NCI-H510A (cell line): ENCODE data around the gene MAPK6.
"Not testable (repeated sequence)": the region's sequence is repeated elsewhere in the genome, so short reads cannot be mapped to it uniquely, and the experiment has no call there.

ENCODE experiments used
- DNase-seq: peaks from one replicate; lab custom pipeline; 2025; lab: John Stamatoyannopoulos, UW

Gene MAPK6

DNA sequence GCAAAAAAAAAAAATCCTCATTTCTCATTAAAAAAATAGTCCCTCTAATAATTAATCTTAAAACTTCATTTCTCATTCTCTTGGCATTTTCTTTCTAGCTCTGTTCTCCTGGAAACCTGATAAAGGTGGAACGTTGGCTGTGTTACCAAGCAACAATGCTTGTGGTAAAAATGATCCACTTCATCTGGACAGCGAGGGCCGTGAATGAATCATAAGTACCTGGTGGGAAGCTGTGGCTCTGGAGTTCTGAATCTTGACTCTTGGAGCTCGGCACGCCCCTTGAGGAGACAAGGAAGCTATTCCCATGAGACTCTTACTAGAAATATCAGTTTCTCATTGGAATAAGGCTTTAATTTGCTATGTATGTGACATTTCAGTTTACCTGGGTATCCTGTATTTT lies 61.0 kb downstream of the MAPK6 start:
- peak; percentile 16 for DNase-seq

DNA sequence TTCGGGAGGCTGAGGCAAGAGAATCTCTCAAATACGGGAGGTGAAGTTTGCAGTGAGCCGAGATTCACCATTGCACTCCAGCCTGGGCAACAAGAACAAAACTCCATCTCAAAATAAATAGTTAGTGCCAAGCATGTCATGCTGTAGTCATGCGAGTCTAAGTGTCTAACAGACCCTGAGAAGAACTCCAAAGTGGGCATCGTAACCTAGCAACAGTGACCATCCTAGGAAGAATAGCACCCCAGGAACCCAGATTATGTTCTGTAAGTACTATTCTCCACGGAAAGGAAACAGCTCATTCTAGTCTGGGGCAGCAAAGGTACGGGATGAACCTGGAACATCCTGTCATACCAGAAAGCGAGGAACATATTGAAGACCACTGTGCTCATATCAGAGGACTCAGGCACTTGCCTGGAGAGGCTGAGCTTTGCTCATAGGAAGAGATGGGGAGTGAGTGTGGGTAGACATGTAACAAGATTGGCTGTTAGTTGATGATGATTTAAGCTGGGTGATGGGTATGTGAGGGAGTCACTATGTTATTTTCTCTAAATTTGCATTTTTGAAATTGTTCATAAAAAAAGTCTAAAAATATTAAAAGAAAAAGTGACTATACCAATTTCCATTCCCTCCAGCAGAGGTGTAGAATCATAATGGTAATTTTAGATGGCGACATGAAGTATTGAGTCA lies 61.8 kb downstream of the MAPK6 start:
- no peak for DNase-seq

DNA sequence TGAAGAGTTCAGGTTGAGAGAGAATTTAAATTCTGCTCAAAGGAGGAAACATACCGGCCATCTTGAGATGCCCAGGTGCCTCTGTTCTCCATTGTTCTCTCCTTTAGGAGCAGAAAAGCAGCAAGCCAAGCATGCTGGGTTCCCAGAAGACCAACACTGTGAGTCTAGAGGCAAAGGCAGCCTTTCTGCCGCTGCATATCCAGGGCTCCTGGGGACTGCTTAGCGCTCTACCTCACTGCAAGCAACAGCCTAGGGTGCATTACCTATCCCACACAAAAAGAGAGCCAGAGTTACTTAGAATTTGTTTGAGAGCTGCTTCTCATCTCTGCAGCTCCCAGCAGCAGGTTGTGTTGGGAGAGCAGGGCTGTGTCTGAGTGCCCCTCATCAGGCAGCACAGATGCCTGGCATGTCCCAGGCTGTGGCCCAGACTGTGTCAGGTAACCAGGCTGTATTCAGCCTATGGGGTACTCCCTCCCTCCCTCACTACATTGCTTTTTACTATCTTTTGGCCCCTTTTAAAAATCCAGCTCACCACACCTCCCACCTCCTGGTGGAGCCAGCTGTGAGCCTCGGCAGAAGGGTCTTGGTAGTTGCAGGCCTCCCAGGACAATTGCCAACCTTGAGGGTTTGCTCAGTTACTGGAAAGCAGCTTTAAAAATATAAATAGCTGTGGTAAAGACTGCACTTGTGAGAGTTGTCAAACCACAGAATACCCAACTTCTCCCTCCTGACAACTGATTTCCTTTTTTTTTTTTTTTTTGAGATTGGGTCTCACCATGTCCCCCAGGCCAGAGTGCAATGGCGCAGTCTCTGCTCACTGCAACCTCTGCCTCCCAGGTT lies 63.4 kb downstream of the MAPK6 start:
- no peak for DNase-seq

DNA sequence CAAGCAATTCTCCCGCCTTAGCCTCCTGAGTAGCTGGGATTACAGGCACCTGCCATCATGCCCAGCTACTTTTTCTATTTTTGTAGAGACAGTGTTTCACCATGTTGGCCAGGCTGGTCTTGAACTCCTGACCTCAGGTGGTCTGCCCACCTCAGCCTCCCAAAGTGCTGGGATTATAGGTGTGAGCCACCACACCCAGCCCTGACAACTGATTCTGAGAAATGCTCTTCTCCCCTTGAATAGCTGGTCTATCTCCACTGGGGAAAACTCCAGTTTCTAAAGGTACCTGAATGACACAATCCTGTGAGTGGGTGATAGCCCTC lies 64.0 kb downstream of the MAPK6 start:
- DNase-seq, result not testable (repeated sequence)

DNA sequence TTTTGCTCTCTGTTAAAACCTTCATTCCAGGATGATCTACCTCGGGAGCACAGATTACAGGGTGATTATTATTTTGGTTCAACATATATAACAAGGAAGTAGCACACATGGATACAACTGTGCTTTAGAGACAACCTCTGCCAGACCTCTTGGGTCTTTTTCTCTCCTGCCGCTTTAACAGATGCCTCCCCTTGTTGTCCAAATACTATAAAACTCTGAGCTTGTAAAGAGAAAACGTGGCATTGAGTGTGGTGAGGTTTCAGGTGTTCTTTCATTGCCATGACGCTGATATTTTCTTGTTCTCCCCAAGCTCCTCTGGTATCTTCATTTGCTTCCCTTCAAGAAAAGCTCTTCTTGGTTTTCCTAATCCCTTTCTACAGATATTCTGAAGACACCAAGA lies 64.6 kb downstream of the MAPK6 start:
- no peak for DNase-seq

DNA sequence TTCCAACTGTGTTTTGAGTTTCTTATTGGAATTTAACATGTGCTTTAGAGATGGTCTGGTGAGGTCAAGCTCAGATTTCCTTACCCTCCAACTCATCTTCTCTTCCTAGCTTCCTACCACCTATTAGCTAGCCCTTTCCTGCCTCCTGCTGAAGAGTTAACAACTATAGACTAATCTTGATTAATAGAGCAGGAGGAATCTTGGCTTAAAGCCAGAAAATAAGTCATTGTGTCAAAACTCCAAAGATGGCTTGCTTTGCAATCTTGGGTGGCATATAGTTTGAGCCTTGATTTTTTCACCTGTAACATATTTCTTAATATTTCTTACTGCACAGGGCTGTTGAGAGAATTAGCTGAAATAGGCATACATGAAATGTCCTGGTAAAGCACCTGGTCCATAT lies 66.3 kb downstream of the MAPK6 start:
- DNase-seq, result no peak

DNA sequence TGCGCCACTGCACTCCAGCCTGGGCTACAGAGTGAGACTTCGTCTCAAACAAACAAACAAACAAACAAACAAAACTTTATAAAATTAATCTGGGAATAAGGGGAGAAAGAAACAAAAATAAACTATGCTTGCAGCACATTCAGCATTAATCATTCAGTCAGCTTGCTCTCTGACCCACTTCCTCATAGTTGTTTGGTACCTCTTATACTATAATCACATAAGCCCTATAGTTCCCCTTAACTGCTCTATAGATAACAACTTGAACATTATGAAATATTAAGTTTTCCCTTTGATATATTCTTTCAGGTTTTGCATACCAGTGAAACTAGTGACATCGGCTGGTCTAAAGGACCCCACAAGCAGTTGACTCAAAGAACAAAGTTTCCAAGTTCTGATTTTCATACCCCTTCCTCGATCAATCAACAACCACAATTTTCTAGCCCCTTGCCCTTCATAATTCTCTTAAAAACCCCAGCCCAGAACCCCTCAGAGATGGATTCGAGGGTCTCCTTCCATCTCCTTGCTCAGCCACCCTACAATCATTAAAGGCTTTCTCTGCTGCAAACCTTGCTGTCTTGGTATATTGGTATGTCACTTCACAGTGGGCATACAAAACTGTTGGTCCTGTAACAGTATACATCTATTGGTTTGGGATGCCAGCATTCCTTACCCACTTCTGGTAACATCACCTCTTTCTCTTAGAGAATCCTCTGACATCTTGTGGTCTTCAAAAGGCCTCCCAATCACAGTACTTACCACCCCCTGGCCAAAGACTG lies 67.2 kb downstream of the MAPK6 start:
- DNase-seq, result no peak

DNA sequence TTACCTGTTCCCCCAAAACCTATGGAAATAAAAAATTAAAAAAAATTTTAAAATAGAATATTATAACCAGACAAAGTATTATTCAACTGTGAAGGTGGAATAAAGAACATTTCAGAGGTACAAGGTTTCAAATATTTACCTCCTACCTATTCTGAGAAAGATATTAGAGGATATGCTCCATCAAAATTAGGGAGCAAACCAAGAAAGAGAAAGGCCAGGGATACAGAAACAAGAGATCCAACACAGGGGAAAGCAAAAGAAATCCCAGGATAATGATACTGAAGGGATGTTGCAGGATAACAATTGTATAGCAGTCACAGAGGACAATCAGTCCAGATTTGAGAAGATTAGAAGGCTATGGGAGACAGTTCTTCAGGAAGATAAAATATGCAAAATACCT lies 71.2 kb downstream of the MAPK6 start:
- no peak for DNase-seq

DNA sequence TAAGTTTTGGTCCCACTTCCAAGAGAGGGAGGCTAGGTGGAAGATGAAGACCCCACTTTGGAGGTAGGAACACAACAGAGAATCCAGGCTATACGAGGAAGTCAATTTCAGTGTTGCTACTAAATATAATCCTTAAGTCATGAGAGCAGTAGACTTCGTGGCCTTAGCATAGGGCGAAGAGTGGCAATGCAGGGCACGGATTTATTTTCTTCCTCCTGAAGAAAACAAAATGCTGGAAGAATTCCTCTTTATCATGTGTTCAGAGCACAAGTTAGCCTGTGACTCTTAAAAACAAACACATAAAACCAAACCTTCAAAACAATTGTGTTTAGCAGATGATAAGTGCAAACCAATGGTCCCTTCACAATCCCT lies 74.1 kb downstream of the MAPK6 start:
- DNase-seq, result no peak

DNA sequence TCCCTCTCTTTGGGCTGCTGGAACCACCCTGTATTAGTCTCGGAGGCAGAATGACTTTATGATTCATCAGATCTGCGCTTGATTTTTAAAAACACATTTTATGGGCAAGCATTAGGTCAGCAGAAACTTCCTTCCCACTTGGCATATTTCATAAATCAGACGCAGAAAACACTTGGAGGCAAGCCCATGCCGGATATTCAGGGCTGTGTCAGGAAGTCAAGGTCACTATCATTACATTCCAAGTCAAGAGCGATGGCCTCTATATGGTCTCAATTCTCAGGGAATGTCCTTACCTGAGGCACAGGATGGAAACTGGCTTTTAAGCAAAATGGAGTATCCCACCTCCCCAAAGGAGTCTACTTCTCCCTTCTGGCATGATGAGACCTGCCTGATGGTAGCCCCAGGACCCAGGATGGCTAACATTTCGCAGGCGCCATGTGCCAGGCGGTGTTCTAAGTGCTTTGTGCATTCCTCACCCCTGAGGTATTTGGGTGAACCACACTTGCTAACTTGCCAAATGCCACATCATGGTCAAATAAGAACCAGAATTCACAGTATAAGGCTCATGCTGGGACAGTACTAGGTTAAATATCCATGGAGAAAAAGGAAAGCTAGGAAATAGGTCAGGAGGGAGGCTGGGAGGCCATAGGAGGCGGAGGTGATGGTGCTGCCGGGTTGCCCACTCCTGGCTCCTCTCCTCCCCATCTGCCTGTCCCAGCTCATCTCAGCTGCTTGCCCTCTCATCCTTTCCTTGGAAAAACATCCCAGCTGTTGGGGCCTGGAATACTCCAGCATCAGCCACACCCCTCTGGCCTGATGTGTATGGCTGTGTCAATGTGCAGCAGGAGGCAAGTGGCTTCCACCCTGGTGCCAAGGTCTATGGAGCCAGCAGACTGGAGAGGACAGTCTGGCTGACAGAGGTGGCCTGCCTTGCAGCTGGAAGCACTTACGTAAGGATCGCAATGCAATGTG lies 74.8 kb downstream of the MAPK6 start:
- no peak for DNase-seq

DNA sequence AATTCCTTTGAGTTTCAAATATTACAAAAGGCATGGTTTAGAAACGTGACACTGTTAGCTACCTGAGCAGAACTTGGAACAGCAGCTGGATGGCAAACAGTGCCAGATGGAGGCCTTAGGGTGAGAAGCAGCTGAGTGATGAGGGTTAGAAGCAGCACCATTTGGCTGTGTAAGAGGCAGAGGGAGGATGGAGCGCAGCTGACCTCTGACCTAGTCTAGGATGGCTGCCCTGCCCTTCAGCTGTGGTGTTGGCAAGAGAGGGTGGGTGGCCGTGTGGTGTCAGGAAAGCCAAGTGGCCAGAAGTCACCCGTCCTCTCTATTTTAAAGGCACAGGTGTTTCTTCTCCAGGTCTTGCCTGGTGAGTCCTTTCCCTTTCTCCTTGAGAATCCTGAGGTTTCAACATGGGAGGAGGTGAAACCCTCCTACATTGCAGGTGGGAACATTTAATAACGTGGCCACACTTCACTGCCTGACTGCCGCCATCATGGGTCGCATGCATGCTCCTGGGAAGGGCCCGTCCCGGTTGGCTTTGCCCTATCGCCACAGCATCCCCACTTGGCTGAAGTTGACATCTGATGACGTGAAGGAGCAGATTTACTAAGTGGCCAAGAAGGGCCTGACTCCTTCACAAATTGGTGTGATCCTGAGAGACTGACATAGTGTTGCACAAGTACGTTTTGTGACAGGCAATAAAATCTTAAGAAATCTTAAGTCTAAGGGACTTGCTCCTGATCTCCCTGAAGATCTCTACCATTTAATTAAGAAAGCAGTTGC lies 76.0 kb downstream of the MAPK6 start:
- no peak for DNase-seq

DNA sequence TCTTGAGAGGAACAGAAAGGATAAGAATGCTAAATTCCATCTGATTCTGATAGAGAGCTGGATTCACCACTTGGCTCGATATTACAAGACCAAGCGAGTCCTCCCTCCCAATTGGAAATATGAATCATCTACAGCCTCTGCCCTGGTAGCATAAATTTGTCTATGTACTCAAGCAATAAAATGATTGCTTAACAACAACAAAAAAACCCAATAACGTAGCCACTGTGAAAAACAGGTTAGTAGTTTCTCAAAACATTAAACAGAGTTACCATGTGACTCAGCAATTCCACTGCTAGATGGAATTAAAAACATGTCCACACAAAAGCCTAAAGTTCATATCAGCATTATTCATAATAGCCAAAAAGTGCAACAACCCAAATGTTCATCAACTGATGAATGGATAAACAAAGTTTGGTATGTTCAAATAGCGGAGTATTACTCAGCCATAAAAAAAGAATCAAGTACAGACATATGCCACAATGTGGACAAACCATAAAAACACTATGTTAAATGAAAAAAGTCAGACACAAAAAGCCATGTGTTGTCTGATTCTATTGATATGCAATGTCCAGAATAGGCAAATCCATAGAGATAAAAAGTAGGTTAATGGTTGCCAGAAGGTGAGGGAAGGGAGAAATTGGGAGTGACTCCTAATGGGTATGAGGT lies 76.7 kb downstream of the MAPK6 start:
- no peak for DNase-seq

DNA sequence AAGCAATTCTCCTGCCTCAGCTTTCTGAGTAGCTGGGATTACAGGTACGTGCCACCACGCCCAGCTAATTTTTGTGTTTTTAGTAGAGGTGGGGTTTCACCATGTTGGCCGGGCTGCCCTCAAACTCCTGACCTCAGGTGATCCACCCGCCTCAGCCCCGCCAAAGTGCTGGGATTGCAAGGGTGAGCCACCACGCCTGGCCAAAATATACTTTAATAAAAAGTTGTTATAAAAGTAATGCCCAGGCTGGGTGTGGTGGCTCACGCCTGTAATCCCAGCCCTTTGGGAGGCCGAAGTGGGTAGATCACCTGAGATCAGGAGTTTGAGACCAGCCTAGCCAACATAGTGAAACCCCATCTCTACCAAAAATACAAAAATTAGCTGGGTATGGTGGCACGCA lies 77.5 kb downstream of the MAPK6 start:
- not testable (repeated sequence) for DNase-seq

DNA sequence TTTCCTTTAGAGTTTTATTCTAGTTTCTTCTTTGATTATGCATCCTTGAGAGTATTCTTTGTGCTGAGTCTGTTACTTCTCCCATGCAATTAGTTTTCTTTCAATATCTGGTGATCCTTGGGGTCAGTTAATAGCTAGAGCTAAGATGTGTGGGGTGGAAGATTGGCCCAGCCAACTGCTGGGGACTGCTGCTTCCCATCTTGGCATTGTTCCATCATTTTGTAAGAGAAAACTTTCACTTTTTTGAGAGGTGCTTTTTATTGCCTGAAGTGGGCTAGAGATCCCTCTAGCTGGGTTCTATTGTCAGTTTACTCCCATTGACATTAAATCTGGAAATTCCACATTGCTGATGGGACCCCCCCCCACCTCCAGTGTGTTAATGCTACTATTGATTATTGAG lies 78.2 kb downstream of the MAPK6 start:
- DNase-seq, result no peak

DNA sequence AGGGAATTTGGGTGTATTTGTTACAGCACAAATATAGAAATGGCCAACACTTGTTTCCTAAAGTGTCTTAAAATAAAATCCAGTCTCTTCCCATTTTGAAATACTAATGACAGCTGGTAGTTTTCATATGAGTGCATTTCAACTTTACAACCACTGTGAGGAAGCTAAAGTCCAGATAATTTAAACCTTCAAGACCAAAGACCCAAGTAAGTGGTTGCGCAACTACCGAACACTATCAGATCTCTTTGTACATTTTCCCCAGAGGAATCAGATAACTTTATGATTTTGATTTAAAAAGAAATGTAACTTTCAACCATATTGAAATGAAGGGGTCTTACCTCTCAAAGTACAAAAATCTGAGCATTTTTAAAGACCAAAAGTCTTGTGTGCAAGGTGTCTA lies 79.3 kb downstream of the MAPK6 start:
- DNase-seq, result no peak

DNA sequence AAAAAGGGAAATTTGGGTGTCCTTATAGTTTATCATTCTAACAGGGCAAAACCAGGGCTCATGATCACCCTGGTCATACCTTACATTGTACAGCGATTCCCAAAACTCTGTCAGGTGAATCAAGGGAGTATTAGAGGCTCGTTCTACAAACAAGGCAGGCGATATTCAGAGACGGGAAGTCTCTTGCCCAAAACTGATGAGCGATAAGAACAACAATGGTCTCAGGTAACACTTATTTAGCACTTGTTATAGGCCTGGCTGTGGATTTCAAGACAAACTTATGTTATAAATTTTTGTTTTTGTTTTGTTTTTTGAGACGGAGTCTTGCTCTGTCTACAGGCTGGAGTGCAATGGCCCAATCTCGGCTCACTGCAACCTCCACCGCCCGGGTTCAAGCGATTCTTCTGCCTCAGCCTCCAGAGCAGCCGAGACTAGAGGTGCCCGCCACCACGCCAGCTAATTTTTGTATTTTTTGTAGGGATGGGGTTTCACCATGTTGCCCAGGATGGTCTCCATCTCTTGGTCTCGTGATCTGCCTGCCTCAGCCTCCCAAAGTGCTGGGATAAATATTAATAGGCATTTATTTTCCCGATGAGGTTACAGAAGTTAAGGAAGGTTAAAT lies 80.7 kb downstream of the MAPK6 start:
- no peak for DNase-seq

DNA sequence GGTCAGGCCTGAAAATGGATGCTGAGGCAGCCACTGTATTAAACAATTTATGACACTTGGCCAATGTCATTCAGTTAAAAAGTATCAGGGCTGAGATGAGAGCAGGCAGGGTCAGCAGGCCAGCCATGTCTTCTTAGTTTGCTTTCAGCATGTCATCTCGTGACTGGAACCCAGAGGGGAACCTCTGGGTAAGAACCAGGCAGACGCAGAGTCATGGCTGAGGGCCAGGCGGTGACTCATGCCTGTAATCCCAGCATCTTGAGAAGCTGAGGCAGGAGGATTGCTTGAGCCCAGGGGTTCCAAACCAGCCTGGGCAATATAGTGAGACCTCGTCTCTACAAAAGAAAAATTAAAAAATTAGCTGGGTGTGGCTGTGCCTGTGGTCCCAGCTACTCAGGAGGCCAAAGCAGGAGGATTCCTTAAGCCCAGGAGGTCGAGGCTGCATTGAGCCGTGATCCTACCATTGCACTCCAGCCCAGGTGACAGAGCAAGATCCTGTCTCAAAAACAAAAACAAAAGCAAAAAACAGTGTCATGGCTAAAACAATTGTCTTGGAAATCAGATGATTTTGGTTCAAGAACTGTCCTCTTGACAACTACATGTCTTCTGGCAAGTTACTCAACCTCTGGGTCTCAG lies 81.9 kb downstream of the MAPK6 start:
- no peak for DNase-seq

DNA sequence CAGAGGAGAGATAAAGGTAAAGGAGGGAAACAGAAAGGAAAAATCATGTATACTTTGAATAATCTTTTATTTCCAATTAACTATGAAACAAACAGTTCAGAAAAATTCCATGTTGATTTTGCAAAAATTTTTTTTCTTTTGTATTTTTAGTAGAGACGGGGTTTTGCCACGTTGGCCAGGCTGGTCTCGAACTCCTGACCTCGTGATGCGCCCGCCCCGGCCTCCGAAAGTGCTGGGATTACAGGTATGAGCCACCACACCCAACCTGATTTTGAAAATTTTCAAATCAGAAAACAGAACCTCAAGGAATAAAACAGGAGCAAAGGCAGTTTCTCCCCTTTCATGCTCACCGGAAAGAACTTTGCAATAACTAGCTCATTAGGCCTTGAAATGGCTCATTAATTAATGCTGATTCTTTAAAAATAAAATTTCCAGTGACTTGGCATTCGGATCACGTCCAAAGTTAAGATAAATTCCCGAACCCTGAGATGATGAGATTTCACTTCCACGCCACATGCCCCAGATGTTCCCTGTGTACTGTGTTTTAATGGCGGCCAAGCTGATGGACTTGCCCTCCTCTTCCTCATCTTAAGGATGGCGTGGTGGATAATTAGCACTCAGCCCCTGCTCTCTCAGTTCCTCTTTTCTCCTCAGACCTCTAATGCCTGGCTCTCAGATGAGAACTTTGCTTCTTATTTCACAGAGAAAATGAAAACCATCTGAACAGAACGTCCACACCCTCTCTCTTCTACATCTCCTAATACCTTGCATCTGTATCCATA lies 82.7 kb downstream of the MAPK6 start:
- no peak for DNase-seq

DNA sequence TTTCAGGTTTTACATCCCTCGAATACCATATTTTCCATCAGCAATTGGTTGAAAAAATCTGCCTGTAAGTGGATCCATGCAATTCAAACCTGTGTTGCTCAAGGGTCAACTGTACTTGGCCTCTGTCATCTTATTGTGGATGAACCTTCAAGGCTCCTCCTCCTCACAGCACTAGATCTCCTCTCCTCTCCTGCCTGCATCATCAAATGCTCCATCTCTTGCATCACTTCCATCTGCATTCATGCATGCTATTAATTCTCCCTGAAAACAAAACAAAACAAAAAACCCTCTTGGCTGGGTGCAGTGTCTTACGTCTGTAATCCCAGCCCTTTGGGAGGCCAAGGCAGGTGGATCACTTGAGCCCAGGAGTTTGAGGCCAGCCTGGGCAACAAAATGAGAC lies 83.4 kb downstream of the MAPK6 start:
- DNase-seq, result no peak
